ENCODE data around the gene KRTAP23-1.

- no peak for TF ChIP-seq CTCF (conservative IDR thresholded peaks at IDR 0.05; ENCODE audit: low read depth, low read length)
- TF ChIP-seq POLR2A (IDR thresholded peaks at IDR 0.05; ENCODE audit: low read depth, low read length): no peak
- TF ChIP-seq MXI1 (IDR thresholded peaks at IDR 0.05; ENCODE audit: borderline replicate concordance, low read depth, low read length): no peak
- no peak for TF ChIP-seq FOS (IDR thresholded peaks at IDR 0.05; ENCODE audit: low read depth, low read length)
- TF ChIP-seq MAFK (IDR thresholded peaks at IDR 0.05; ENCODE audit: low read depth, low read length): no peak
- no peak for TF ChIP-seq SMC3 (IDR thresholded peaks at IDR 0.05; ENCODE audit: low read depth, low read length)
- TF ChIP-seq RAD21 (IDR thresholded peaks at IDR 0.05; ENCODE audit: low read length): no peak
- TF ChIP-seq CEBPB (IDR thresholded peaks at IDR 0.05; ENCODE audit: low read depth, low read length): no peak
- no peak for TF ChIP-seq RFX5 (IDR thresholded peaks at IDR 0.05; ENCODE audit: low read depth, low read length)
- no peak for TF ChIP-seq ELK1 (IDR thresholded peaks at IDR 0.05; ENCODE audit: borderline replicate concordance, low read depth, low read length)
Observed at GRCh38 chr21:30338717-30339116, 9.7 kb downstream of the KRTAP23-1 start.
